GM18873 (cell line): ENCODE measurements around the gene DUSP7.

Experiments used
- ATAC-seq: cut with Tn5 transposase; IDR thresholded peaks from one replicate; pipeline ENCODE4 v1.9.1; 2021; ENCODE audit warnings: mild to moderate bottlenecking, moderate library complexity, moderate number of reproducible peaks; ENCODE audit not compliant: unreplicated experiment, low FRiP score

DUSP7 gene

GRCh38 chr3:52015438-52016228 is 40.7 kb downstream of the DUSP7 start:
- ATAC-seq, result no peak

- ATAC-seq, result no peak
These were observed 41.8 kb downstream of the DUSP7 start for GRCh38 chr3:52014613-52015012.

- no peak for ATAC-seq
These were observed 42.4 kb downstream of the DUSP7 start for GRCh38 chr3:52013802-52014598.

GRCh38 chr3:52012699-52013098 is 43.7 kb downstream of the DUSP7 start:
- no peak for ATAC-seq

GRCh38 chr3:52010431-52010830 is 45.9 kb downstream of the DUSP7 start:
- ATAC-seq, result no peak

GRCh38 chr3:52007291-52007690 is 49.1 kb downstream of the DUSP7 start:
- ATAC-seq, result no peak

- no peak for ATAC-seq
These were observed 49.6 kb downstream of the DUSP7 start for GRCh38 chr3:52006820-52007133.

- no peak for ATAC-seq
These were observed 50.2 kb downstream of the DUSP7 start for GRCh38 chr3:52006017-52006819.

- ATAC-seq, result no peak
These were observed 50.8 kb downstream of the DUSP7 start for GRCh38 chr3:52005571-52005986.

- no peak for ATAC-seq
These were observed 51.4 kb downstream of the DUSP7 start for GRCh38 chr3:52004906-52005395.

- ATAC-seq, result no peak
These were observed 52.1 kb downstream of the DUSP7 start for GRCh38 chr3:52004163-52004787.

GRCh38 chr3:52002748-52003147 is 53.6 kb downstream of the DUSP7 start:
- no peak for ATAC-seq

- ATAC-seq, result no peak
These were observed 54.9 kb downstream of the DUSP7 start for GRCh38 chr3:52001443-52001974.

GRCh38 chr3:51999846-52000245 is 56.5 kb downstream of the DUSP7 start:
- ATAC-seq, result no peak
